ENCODE results near the gene ARFRP1. TPM values are rescaled to one million over a fixed set of nuclear protein-coding genes. Genes with fewer than 3 reads are reported as not detected.

The ARFRP1 gene
- total and polyA plus RNA-seq, 2 of the 13 experiments (the other 11 are each of a cell fraction or from before 2014, with no cell fraction given): 32.0 to 51.1 TPM

DNA sequence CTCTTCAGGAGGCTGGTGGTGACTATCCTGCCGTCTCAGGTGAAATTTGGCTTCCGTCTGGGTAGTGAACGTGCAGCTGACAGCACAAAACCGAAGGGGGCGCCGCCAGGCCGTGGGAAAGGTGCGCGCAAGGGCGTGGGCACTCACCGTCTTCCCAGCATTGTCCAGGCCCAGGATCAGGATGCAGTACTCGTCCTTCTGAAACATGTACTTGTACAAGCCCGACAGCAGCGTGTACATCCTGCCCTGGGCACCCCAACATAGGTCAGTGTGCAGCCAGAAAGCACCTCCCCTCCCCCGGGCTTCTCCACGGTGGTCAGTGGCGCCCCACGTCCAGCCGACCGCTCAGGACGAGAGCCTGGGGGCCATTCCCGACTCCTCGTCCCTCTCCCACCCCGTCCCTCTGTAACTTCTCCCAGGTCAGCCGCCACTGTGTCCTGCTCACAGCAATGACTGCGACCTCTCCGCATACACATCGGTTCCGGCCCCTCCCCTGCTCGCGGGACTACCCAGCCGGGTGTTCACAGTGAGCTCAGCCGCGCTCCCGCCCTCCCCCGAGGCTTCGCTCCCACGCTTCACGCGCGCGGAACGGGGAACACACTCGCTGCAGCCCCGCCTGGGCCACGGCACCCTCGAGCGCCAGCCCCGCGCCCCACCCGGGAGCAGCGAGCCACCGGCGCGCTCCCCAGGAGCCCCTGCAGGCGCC lies 771 bp downstream of the ARFRP1 start (continued):
- TF ChIP-seq, protein P1, sequence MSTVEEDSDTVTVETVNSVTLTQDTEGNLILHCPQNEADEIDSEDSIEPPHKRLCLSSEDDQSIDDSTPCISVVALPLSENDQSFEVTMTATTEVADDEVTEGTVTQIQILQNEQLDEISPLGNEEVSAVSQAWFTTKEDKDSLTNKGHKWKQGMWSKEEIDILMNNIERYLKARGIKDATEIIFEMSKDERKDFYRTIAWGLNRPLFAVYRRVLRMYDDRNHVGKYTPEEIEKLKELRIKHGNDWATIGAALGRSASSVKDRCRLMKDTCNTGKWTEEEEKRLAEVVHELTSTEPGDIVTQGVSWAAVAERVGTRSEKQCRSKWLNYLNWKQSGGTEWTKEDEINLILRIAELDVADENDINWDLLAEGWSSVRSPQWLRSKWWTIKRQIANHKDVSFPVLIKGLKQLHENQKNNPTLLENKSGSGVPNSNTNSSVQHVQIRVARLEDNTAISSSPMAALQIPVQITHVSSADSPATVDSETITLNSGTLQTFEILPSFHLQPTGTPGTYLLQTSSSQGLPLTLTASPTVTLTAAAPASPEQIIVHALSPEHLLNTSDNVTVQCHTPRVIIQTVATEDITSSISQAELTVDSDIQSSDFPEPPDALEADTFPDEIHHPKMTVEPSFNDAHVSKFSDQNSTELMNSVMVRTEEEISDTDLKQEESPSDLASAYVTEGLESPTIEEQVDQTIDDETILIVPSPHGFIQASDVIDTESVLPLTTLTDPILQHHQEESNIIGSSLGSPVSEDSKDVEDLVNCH (CRISPR knock-in tag; IDR thresholded peaks at IDR 0.05): 0 out of 2 replicates have a peak, but pooled peaks have one; percentile 78
- TF ChIP-seq MEIS1 (CRISPR knock-in tag; IDR thresholded peaks at IDR 0.05; ENCODE audit: borderline replicate concordance) (peak; percentile 76), ERF (CRISPR knock-in tag; IDR thresholded peaks at IDR 0.05) (peak; percentile 85), SETDB1 (CRISPR knock-in tag; IDR thresholded peaks at IDR 0.05; ENCODE audit: borderline replicate concordance) (no peak), CCDC6 (CRISPR knock-in tag; IDR thresholded peaks at IDR 0.05) (no peak), ZNF552 (CRISPR knock-in tag; IDR thresholded peaks at IDR 0.05; ENCODE audit: borderline replicate concordance) (no peak), ZNF766 (CRISPR knock-in tag; IDR thresholded peaks at IDR 0.05; ENCODE audit: borderline replicate concordance) (no peak), ZNF547 (CRISPR knock-in tag; IDR thresholded peaks at IDR 0.05) (no peak; the same call in 1 of the 2 replicates), FOXO1 (CRISPR knock-in tag; IDR thresholded peaks at IDR 0.05) (0 out of 2 replicates have a peak, but pooled peaks have one; percentile 68), MTA1 (CRISPR knock-in tag; IDR thresholded peaks at IDR 0.05; ENCODE audit: borderline replicate concordance) (peak; percentile 73)
- TF ChIP-seq, protein P2, sequence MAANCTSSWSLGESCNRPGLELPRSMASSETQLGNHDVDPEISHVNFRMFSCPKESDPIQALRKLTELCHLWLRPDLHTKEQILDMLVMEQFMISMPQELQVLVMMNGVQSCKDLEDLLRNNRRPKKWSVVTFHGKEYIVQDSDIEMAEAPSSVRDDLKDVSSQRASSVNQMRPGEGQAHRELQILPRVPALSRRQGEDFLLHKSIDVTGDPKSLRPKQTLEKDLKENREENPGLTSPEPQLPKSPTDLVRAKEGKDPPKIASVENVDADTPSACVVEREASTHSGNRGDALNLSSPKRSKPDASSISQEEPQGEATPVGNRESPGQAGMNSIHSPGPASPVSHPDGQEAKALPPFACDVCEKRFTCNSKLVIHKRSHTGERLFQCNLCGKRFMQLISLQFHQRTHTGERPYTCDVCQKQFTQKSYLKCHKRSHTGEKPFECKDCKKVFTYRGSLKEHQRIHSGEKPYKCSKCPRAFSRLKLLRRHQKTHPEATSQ (CRISPR knock-in tag; IDR thresholded peaks at IDR 0.05; ENCODE audit: borderline replicate concordance): no peak; the same call in 1 of the 2 replicates
- TF ChIP-seq, protein P3, sequence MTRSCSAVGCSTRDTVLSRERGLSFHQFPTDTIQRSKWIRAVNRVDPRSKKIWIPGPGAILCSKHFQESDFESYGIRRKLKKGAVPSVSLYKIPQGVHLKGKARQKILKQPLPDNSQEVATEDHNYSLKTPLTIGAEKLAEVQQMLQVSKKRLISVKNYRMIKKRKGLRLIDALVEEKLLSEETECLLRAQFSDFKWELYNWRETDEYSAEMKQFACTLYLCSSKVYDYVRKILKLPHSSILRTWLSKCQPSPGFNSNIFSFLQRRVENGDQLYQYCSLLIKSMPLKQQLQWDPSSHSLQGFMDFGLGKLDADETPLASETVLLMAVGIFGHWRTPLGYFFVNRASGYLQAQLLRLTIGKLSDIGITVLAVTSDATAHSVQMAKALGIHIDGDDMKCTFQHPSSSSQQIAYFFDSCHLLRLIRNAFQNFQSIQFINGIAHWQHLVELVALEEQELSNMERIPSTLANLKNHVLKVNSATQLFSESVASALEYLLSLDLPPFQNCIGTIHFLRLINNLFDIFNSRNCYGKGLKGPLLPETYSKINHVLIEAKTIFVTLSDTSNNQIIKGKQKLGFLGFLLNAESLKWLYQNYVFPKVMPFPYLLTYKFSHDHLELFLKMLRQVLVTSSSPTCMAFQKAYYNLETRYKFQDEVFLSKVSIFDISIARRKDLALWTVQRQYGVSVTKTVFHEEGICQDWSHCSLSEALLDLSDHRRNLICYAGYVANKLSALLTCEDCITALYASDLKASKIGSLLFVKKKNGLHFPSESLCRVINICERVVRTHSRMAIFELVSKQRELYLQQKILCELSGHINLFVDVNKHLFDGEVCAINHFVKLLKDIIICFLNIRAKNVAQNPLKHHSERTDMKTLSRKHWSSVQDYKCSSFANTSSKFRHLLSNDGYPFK (CRISPR knock-in tag; IDR thresholded peaks at IDR 0.05; ENCODE audit: borderline replicate concordance): peak; percentile 14; the same call in 1 of the 2 replicates
- TF ChIP-seq, protein P4, sequence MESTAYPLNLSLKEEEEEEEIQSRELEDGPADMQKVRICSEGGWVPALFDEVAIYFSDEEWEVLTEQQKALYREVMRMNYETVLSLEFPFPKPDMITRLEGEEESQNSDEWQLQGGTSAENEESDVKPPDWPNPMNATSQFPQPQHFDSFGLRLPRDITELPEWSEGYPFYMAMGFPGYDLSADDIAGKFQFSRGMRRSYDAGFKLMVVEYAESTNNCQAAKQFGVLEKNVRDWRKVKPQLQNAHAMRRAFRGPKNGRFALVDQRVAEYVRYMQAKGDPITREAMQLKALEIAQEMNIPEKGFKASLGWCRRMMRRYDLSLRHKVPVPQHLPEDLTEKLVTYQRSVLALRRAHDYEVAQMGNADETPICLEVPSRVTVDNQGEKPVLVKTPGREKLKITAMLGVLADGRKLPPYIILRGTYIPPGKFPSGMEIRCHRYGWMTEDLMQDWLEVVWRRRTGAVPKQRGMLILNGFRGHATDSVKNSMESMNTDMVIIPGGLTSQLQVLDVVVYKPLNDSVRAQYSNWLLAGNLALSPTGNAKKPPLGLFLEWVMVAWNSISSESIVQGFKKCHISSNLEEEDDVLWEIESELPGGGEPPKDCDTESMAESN (CRISPR knock-in tag; conservative IDR thresholded peaks at IDR 0.05): no peak
- TF ChIP-seq, protein P5, sequence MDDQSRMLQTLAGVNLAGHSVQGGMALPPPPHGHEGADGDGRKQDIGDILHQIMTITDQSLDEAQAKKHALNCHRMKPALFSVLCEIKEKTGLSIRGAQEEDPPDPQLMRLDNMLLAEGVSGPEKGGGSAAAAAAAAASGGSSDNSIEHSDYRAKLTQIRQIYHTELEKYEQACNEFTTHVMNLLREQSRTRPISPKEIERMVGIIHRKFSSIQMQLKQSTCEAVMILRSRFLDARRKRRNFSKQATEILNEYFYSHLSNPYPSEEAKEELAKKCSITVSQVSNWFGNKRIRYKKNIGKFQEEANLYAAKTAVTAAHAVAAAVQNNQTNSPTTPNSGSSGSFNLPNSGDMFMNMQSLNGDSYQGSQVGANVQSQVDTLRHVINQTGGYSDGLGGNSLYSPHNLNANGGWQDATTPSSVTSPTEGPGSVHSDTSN (CRISPR knock-in tag; IDR thresholded peaks at IDR 0.05; ENCODE audit: borderline replicate concordance): 0 out of 2 replicates have a peak, but pooled peaks have one; percentile 14
- TF ChIP-seq, protein P6, sequence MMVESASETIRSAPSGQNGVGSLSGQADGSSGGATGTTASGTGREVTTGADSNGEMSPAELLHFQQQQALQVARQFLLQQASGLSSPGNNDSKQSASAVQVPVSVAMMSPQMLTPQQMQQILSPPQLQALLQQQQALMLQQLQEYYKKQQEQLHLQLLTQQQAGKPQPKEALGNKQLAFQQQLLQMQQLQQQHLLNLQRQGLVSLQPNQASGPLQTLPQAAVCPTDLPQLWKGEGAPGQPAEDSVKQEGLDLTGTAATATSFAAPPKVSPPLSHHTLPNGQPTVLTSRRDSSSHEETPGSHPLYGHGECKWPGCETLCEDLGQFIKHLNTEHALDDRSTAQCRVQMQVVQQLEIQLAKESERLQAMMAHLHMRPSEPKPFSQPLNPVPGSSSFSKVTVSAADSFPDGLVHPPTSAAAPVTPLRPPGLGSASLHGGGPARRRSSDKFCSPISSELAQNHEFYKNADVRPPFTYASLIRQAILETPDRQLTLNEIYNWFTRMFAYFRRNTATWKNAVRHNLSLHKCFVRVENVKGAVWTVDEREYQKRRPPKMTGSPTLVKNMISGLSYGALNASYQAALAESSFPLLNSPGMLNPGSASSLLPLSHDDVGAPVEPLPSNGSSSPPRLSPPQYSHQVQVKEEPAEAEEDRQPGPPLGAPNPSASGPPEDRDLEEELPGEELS (CRISPR knock-in tag; IDR thresholded peaks at IDR 0.05): peak; percentile 37; the same call in 1 of the 2 replicates
